Renal cortex interstitium (tissue), 15 donors: ENCODE results near the gene ATMIN. TPM values are rescaled to one million over a fixed set of nuclear protein-coding genes. Genes with fewer than 3 reads are reported as not detected.
A peak's percentile ranks its signal among the peaks of the same experiment; 100 is the strongest.

Experiments
- DNase-seq, 11 donors: peaks; one replicate each; pipeline ENCODE4 v3.0.0-alpha.2; 2013; ENCODE audit warnings: low read depth in 9 of 11, low spot score in 4 of 11; ENCODE audit errors: extremely low read depth in 1 of 11
- long read RNA-seq, 16 experiments: transcript quantifications; one replicate each; lab custom pipeline, GENCODE V29; 2026
- polyA plus RNA-seq, 3 donors: library from polyadenylated mRNA; unstranded; fragments of 120-200 nt; gene quantifications; one replicate each; pipeline ENCODE4 v1.2.1, GENCODE V29; 2013; ENCODE audit not compliant: insufficient read length in 3 of 3

ATMIN gene
- 10 to 100 TPM; 42.7 to 53.5 (median 43.3) TPM for polyA plus RNA-seq
- long read RNA-seq, donor 1, full-length matches to known transcripts = 8 of 8 reads
- long read RNA-seq, donor 1, partial matches to known transcripts = 0 of 8 reads
- long read RNA-seq, donor 1, other reads (novel, unspliced or antisense) = 0 of 8 reads
- long read RNA-seq, donor 2, full-length matches to known transcripts = 13 of 13 reads
- long read RNA-seq, donor 2, partial matches to known transcripts = 0 of 13 reads
- long read RNA-seq, donor 2, other reads (novel, unspliced or antisense) = 0 of 13 reads
- long read RNA-seq, donor 3, full-length matches to known transcripts = 22 of 22 reads
- long read RNA-seq, donor 3, partial matches to known transcripts = 0 of 22 reads
- long read RNA-seq, donor 3, other reads (novel, unspliced or antisense) = 0 of 22 reads
- long read RNA-seq, donor 4, full-length matches to known transcripts = 25 of 25 reads
- long read RNA-seq, donor 4, partial matches to known transcripts = 0 of 25 reads
- long read RNA-seq, donor 4, other reads (novel, unspliced or antisense) = 0 of 25 reads
- long read RNA-seq, donor 5 = 0 reads
- long read RNA-seq, donor 6, full-length matches to known transcripts = 10 of 10 reads
- long read RNA-seq, donor 6, partial matches to known transcripts = 0 of 10 reads
- long read RNA-seq, donor 6, other reads (novel, unspliced or antisense) = 0 of 10 reads
- long read RNA-seq, donor 7, full-length matches to known transcripts = 13 of 13 reads
- long read RNA-seq, donor 7, partial matches to known transcripts = 0 of 13 reads
- long read RNA-seq, donor 7, other reads (novel, unspliced or antisense) = 0 of 13 reads
- long read RNA-seq, donor 8 = 0 reads
- long read RNA-seq, donor 9, full-length matches to known transcripts = 10 of 10 reads
- long read RNA-seq, donor 9, partial matches to known transcripts = 0 of 10 reads
- long read RNA-seq, donor 9, other reads (novel, unspliced or antisense) = 0 of 10 reads
- long read RNA-seq, donor 10, full-length matches to known transcripts = 16 of 16 reads
- long read RNA-seq, donor 10, partial matches to known transcripts = 0 of 16 reads
- long read RNA-seq, donor 10, other reads (novel, unspliced or antisense) = 0 of 16 reads
- long read RNA-seq, donor 11, full-length matches to known transcripts = 12 of 29 reads
- long read RNA-seq, donor 11, partial matches to known transcripts = 17 of 29 reads
- long read RNA-seq, donor 11, other reads (novel, unspliced or antisense) = 0 of 29 reads
- long read RNA-seq, donor 12, full-length matches to known transcripts = 5 of 5 reads
- long read RNA-seq, donor 12, partial matches to known transcripts = 0 of 5 reads
- long read RNA-seq, donor 12, other reads (novel, unspliced or antisense) = 0 of 5 reads
- long read RNA-seq, donor 13 = 0 reads
- long read RNA-seq, donor 14, full-length matches to known transcripts = 13 of 13 reads
- long read RNA-seq, donor 14, partial matches to known transcripts = 0 of 13 reads
- long read RNA-seq, donor 14, other reads (novel, unspliced or antisense) = 0 of 13 reads
- long read RNA-seq, donor 15, full-length matches to known transcripts = 5 of 5 reads
- long read RNA-seq, donor 15, partial matches to known transcripts = 0 of 5 reads
- long read RNA-seq, donor 15, other reads (novel, unspliced or antisense) = 0 of 5 reads
- long read RNA-seq, donor 16, full-length matches to known transcripts = 47 of 61 reads
- long read RNA-seq, donor 16, partial matches to known transcripts = 14 of 61 reads
- long read RNA-seq, donor 16, other reads (novel, unspliced or antisense) = 0 of 61 reads

GRCh38 chr16:81035398-81035974 lies at the start of gene ATMIN:
Gene ATMIN (plus strand): TSS chr16:81035842. CDS start chr16:81035871, 29 bp downstream.
- DNase-seq = peak; percentile 44 to 89 (median 79)

DNA sequence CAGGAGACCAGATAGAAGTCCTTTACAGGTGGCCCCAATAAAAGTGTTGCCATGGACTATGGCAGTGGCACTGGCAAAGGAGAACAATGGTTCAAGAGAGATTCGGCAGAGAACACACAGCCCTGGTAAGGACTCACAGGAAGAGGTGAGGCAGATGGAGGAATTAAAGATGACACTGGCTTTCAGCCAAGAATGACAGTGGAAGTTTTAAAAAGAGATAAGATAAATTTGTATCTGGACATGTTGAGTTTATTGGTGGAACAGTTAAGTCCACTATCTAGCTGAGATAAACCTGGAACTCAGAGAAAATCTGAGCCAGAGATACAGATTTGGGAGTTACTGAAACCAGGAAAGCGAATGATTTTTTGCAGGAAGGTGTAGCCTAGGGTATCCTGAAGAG lies 49.1 kb upstream of the ATMIN start:
- no peak for DNase-seq

- DNase-seq = no peak
Measured at GRCh38 chr16:80988756-80989155, 46.9 kb upstream of the ATMIN start.

DNA sequence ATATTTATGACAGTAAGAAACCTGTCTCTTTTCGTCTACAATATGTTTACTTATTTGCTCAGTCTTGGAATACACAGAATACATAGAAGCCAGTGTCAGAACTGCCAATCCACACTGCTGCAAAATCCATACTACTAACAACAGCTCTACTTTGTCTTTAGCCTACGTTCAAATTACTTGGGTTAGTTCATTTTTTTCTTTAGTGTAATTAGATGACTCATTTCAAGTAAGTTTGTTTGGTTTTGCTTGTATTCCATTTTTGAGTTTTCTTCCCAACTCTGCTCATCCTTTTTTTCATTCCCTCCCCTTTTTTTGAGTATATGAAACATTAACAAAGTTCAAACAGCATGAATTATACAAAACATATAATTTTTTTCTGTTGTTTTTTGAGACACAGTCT lies 45.8 kb upstream of the ATMIN start:
- no peak for DNase-seq

GRCh38 chr16:80990577-80990976 lies 45.1 kb upstream of the ATMIN start:
- no peak for DNase-seq

- DNase-seq = no peak
Measured at GRCh38 chr16:80990978-80991377, 44.7 kb upstream of the ATMIN start.

- no peak for DNase-seq
Measured at GRCh38 chr16:80991792-80992430, 43.7 kb upstream of the ATMIN start.

DNA sequence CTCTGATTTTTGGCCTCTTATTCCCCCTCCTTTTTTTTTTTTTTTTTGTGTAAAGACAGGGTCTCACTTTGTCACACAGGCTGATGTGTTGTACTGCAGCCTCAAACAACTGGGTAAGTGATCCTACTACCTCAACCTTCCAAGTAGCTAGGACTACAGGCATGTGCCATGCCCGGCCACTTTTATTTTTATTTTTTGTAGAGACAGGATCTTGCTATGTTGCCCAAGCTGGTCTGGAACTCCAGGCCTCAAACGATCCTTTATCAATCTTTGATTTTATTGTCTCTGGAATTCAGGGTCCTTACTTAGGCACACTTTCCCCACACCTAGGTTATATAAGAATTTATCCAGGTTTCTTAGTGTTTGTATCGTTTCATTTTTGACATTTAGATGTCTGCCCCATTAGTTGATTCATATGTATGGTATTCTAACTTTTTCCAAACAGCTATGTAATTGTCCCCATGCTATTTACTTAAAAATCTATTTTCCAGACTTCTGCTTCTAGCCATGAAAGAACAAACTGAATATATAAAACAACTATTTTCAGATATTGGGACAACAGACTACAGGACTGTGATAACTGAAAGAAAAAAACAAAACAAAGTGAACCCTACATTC lies 42.9 kb upstream of the ATMIN start:
- no peak for DNase-seq

DNA sequence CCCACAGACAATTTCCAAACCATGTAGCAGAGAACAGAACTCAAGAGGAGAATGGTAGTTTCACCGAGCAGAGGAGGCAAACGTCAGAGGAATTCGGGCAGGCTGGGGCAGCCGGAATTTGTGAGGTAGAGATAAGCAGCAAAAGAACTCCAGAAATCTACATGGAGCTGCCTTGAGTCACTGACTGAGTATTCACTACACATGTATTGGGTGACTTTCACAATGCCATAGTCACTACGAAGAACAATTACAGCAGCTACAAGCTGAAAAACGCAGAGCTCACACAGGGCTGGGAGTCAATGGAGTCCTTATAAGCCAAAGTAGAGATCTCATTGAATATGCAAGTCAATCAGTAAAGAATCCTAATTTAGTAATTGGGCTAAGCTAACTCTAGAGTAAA lies 42.3 kb upstream of the ATMIN start:
- no peak for DNase-seq

GRCh38 chr16:80993834-80994233 lies 41.8 kb upstream of the ATMIN start:
- no peak for DNase-seq

- no peak for DNase-seq
Measured at GRCh38 chr16:80994451-80994850, 41.2 kb upstream of the ATMIN start.

DNA sequence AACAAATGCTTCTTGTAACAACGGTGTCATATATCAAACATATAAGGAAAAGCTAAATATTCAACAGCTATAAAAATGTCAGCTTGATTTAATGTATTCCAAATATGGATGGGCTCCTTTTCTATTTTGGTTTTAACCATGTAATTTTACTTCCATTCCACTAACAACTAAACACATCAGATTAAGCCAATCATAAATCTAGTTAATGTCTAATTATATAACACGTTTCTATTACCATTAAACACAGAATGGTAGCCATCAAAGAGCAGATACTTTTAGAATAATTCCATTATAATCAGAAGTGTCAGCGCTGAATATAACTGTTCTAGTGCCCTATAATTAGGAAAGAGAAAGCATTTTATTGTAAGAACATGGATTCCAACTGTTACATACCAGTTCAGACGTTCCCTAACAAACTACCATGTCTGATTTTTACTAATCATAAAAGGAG lies 38.9 kb upstream of the ATMIN start:
- DNase-seq = peak in 4 of 11 donors; percentile 25 to 50 (median 30)

GRCh38 chr16:80997139-80997798 lies 38.4 kb upstream of the ATMIN start:
- DNase-seq = peak in 2 of 11 donors; percentile 18 to 39

- no peak for DNase-seq
Measured at GRCh38 chr16:80997964-80998620, 37.5 kb upstream of the ATMIN start.

DNA sequence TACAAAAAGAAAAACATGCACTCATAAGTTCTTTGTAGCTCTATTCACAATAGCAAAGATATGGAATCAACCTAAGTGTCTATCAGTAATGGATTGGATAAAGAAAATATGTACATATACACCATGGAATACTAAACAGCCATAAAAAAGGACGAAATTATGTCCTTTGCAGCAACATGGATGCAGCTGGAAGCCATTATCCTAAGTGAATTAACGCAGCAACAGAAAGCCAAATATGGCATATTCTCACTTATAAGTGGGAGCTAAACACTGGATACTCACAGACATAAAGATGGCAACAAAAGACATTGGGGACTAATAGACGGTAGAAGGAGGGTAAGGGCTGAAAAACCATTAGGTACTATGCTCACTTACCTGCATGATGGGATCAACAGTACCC lies 34.8 kb upstream of the ATMIN start:
- no peak for DNase-seq

DNA sequence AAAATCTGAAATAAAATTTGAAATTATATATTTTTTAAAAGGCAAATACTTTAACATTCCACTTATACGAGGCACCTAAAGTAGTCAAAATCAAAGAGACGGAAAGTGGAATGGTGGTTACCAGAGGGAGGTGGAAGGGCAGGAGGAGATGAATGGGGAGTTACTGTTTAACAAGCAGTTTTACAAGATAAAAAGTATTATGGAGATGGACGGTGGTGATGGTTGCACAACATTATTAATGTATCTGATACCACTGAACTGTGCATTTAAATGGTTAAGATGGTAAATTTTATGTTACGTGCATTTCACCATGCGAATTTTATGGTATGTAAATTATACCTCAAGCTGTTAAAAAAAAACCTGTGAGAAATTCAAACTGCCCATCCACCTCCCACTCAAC lies 34.3 kb upstream of the ATMIN start:
- no peak for DNase-seq
